Measurements from ENCODE around the gene ZNF277. TPM values are rescaled to one million over a fixed set of nuclear protein-coding genes. Genes with fewer than 3 reads are reported as not detected.

Gene ZNF277
- total RNA-seq, 1 donor from 2014 or later: 32.0 TPM

DNA sequence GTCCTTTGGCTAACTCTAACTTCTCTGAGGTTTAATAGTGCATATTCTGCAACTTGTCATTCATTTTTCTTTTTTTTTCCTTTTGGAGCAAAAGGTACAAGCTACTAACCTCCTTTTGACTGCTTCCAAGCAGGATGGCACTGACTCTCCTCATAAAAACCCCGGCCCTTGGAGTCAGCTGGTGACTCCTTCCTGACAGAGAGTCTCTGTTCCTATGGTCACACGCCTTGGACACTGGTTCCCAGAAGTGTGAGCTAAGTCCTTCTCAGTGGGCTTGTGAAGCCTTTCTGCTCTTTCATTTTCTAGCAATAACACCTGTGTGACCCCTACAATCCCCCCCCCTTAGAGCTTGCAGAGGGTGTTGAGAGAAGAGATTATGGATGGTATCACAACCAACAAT lies 22.0 kb upstream of the ZNF277 start:
- no peak for DNase-seq (ENCODE audit: low spot score)

DNA sequence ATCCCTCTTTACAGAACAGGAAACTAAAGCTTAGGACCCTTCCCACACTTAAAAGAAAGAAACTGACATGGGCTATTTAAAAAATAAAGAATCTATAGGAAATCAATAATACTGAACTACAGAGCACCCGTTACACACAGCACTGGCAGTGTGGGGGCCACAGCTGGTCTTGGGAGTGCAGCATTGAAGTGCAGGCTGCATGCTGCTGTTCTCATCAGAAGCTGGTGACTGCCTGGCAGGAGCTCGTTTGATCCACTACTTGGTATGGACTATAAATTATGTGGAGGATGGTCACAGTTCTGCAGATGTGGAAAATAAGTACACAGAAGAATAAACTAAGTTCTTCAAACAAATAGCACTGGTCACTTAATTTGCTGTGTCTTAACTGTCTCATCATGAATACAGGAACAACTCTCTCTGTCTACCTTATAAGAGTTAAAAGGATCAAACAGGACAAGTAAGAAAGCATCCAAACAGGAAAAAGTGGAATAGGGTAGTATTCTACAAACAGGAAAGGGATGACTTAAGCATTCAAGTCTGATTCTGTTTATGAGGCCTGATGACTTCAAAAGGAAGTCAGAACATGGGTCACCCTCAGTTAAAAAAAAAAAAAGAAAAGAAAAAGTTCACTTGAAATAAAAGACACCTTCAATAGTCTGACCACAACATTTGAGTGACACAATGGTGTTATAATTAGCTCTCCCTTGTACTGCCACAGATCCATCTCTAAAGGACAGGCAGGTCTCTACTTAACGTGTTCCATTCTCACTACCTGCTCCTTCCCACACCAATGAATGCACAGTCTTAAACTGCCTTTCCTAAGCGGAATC lies 21.3 kb upstream of the ZNF277 start:
- DNase-seq (ENCODE audit: low spot score): no peak

DNA sequence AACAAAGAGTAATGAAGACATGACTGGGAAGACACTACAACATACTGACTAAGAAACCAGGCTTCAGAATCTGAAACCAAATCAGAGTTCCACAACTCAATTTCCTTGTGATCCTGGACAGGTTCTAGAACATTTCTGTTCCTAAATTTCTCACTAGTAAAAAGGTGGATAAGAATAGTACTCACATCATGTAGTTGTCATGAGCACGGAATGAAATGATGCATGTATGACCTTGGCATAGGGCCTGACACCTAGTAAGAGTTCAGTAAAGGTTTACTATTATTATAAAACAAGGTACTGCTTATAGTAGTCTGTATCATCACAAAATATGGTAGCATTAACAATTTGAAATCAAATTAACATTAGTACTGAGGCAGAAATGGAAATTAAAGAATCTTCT lies 20.2 kb upstream of the ZNF277 start:
- DNase-seq (ENCODE audit: low spot score): no peak

DNA sequence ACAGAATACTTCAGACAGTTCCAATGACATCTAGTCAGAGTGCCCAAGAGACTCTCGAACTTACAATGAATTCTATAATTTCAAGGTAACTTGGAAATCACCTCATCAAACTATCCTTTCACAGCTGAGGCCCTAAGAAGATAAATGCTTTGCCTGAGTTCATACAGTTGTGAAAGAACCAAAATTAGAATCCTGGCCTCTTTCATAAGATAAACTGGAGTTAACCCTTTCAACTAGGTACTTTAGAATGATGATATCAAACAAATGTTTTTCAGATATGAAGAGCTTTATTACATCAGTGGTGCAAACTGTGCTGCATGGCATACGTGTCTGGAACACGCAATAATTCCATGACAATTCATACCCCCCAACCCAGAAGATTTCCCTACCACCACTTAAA lies 18.2 kb upstream of the ZNF277 start:
- DNase-seq (ENCODE audit: low spot score): no peak

DNA sequence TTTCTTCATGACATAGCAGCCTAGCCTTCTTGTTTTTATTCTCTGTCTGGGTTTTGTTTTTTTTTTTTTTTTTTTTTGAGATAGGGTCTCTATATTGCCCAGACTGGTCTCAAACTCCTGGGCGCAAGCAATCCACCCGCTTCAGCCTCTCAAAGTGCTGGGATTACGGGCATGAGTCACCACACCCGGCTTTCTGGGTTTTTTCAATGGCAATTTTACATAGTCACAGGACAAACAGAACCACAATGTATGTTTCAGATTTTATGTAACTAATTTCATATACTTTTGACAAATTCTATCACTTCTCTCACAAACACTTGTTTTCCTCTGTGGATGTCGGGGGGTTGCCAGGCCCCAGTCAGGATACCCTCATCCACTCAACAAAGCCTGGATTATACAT lies 16.8 kb upstream of the ZNF277 start:
- DNase-seq (ENCODE audit: low spot score): no peak

DNA sequence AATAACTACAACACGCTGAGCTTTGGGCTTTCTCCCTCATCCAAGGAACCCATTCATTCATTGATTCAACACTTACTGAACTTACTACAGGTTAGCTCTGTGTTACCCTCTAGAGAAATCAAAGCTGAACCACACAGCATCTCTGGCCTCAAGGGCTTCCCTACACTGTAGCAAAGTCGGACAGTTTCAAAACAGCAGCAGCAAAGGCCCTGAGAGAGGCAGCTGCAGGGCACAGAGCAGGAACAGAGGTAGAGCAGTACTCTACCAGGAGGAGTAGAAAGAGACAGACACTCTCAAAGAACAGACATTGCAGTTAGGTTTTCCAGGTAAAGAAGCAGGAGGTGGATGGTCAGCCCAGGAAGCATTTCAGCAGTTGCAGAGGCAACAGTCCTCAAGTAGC lies 16.4 kb upstream of the ZNF277 start:
- no peak for DNase-seq (ENCODE audit: low spot score)

DNA sequence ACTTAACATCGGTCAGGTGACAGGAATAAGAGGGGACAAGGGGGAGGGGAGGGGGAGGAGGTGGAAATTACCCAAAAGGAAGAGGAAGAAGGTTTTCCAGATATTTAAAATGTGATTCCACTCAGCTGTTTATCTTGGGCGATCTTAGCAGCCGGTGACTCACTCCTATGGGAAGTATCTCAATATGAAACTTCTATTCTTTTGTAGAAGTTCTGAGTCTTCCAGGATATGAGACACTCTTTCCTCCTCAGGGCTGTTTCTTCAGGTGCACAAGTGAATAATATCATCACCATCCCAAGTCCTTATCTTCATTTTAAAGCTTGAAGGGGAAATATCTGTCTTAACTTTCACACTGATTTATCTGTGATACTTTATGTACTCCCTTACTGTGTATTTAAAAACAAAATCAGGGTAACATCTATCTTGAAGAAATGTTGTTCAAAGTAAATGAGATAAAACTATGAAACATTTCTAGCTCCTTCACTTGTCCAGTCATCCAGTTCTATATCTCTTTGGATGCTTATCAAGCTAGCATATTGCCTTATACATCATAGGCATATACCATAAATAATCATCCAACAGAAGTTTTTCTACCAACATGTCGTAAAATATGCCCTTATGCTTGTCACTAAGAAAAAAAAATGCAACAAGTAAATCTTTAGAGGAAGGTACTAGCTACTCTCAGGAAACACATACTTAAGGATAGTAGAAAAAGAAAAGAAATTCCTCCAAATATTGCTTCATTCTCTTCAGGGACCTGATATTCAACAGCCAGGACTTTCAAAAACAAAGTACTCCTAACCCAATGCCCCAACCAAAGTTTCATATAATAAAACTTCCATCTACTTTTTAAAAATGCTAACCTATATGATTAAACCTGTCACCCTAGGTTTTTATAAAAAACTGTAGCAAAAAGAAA lies 14.0 kb upstream of the ZNF277 start:
- no peak for DNase-seq (ENCODE audit: low spot score)

DNA sequence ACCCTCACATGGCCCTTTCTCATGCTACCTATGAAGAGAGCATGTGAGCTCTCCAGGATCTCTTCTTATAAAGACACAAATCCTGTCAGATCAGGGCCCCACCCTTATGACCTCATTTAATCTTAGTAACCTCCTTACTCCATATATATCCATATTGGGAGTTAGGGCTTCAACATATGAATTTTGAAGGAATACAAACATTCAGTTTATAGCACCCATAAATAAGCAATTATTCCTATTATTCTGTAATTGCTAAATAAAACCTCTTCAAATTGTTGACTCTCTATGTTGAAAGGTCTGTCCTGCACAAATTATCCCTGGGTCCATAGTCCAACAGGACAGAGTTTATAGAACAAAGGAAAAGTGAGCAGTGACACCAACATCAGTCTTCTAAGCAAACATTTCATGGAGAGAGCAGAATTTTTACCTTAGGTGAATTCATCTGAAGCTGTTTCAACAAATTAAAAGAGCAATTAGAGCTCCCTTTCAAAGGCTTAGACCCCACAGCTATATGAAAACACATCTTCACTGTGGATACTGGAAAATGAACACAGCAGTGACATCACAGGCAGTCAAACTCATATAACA lies 12.5 kb upstream of the ZNF277 start:
- DNase-seq (ENCODE audit: low spot score): no peak

DNA sequence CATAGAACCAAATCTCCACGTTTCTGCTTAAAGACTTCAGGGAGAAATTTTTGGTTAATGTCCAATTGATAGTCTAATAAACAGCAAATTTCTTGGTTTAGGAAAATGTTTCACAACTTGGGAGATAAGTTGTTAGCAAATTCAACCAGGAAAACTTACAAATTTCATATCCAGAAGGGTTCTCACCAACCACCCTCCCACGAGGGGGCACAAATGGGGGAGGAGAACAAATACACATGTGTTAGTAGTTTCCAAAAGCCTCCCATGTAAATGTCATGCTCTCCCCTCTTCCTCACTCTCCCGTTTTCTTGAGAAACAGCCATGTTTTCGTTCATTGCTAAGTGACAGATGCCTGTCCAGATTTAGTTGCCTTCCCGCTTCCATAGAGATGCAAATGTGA lies 10.8 kb upstream of the ZNF277 start:
- no peak for DNase-seq (ENCODE audit: low spot score)

DNA sequence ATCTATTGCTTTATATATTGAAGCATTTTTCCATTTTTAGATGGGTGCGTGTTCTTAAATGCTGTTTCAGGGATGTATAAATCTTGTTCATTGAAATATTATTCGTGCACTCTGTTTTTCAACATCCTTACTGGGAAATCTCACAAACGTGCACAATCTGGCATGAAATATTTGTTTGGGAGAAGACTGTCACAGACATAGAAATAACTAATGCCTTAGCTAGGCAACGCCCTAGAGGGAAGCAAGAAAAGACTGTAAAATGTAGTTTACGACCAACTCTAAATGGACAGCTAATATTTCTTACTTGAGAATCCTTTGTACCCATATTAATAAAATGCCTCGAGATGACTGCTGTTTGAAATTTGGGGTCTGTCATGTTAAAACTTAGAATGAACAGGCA lies 9.2 kb upstream of the ZNF277 start:
- DNase-seq (ENCODE audit: low spot score): peak; percentile 55

DNA sequence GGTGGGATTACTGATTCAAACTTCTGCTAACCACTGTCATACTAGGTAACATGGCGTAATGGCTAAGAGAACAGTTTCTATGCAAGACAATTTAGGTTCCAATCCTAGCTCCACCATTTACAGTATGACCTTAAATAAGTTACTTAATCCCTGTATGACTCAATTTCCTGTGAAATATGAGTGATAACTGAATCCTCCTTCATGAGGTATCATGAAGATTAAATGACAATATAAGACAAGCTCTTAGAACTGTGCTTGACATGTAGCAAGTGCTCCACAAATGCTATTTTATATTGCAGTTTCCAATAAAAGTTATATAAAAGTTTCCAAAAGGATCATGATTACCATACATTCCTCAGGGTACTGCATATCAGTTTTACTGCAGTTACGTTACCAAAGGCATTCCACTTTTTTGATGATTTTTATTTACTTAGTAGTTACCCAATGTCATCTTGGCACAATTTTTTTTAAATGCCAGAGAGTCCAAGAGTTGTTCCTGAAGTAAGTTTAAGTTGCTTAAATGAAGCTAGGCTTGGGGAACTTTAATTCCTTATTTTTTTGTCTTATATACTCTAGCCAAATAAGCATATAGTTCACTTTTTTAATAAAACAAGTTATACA lies 7.3 kb upstream of the ZNF277 start:
- no peak for DNase-seq (ENCODE audit: low spot score)

DNA sequence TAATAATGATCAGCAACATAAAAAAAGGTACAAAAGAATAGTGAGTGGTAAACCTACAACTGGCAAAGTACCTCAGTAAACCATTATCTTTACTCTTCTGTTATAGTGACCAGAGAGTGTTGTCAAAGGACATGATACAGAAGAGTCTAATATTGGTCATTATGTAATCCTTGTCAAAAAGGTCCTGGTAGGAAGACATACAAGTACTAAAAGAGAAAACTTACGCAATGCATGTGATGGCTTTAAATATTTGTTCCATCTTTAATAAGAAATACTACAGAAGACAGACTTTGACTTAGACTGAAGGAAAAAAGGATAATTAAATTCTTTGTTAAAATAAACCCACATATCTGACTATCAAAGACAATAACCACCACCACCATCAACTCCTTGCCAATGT lies 6.8 kb upstream of the ZNF277 start:
- DNase-seq (ENCODE audit: low spot score): no peak

DNA sequence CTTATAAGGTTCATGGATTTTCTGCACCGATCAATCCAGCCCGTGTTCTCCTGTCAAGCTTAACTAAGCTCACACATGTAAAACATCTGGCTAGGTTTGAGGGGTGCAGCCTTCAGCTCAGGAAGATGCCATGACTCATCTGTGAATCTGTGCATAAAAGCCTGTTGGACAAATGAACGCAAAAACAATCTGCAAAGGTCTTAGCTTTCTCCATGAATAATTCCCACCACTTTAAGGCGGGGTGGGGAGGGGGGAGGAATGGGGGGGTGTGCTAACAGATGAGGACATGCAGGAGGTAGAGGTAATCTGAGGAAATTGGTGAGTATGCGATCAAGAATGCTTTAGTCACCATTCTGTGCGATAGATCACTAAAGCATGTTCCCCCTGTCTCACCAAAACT lies 5.1 kb upstream of the ZNF277 start:
- DNase-seq (ENCODE audit: low spot score): peak; percentile 58

DNA sequence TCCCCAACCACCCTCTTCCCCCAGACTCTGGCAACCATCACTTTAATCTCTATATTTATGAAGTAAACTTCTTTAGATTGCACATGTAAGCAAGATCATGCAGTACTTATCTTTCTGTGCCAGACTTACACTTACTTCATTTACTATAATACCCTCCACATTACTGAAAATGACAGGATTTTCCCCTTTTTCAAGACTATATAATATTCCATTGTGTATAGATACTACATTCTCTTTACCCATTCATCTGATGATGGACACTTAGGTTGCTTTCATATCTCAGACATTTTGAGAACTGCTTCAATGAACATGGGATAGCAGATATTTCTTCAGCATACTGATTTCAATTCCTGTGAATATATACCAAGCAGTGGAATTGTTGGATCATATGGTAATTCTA lies 4.7 kb upstream of the ZNF277 start:
- no peak for DNase-seq (ENCODE audit: low spot score)

DNA sequence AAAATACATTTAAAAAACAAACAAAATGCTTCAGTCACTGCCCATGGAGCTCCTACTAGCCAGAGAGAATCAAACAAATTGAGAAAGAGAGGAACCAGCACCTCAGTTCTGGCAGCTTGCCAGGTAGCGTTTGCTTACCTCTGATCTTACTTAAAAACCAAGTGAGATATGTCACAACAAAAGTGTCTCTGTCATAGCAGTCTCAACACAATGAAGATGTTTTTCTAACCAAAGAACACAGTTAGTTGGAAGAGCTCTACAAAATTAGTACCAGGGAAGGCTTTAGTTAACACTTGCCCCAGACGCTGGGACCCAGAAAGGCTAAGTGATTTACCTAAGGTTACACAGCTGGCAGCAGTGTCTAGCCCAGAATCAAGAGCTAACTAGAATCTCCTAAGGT lies 3.7 kb upstream of the ZNF277 start:
- DNase-seq (ENCODE audit: low spot score): no peak

DNA sequence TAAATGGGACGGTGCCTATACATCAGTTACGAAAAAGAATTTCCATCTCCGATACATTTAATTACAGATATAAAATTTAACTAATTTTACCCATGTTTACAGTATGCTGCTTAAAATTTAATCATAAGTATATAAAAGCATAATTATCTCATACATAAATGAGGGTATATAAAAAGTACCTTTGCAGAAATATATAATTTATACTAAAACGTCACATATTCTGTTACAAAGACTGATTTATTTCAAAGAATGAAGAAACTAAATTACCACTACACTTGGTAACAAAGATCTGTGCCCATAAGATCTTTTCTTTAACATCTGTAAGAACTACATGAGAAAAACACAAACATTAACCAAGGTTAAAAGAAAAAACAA lies 3.1 kb upstream of the ZNF277 start:
- DNase-seq (ENCODE audit: low spot score): no peak

DNA sequence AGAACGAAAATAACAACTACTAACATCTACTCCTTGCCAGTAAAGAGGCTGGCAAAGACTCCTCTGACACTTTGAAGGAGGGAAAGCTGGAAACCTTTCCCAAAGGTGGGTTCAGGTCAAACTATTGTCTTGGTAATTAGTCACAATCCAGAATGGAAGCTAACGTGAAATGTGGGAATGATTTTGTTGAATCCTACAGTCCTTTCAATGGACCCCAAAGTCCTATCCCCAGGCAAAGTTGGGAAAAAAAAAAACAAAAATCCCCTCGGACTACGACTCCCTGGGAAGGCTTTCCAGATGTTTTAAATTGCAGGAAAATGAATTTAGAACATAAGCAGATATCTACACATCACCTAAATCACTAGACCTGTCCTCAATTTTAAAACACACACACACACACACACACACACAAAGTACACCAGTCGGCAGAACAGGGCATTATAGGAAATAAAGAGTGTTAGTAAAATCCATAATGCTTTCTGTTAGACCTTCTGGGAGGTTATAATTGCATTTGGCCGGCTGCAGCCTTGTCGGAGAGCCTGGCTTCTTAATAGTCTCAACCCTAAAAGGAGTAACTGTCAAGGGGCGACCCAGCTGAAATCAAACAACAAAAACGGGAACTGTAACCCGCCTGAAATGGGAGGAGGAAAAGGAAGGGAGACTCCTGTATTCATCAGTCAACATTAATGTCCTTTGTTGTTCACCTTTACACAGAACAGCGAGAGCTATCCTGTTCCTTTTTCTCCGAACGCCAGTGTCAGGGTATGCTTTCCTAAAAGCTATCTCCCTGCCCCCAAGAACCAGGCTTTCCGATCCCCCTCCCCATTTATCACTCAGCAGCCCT lies 1.8 kb upstream of the ZNF277 start:
- peak; percentile 44 for DNase-seq (ENCODE audit: low spot score)

DNA sequence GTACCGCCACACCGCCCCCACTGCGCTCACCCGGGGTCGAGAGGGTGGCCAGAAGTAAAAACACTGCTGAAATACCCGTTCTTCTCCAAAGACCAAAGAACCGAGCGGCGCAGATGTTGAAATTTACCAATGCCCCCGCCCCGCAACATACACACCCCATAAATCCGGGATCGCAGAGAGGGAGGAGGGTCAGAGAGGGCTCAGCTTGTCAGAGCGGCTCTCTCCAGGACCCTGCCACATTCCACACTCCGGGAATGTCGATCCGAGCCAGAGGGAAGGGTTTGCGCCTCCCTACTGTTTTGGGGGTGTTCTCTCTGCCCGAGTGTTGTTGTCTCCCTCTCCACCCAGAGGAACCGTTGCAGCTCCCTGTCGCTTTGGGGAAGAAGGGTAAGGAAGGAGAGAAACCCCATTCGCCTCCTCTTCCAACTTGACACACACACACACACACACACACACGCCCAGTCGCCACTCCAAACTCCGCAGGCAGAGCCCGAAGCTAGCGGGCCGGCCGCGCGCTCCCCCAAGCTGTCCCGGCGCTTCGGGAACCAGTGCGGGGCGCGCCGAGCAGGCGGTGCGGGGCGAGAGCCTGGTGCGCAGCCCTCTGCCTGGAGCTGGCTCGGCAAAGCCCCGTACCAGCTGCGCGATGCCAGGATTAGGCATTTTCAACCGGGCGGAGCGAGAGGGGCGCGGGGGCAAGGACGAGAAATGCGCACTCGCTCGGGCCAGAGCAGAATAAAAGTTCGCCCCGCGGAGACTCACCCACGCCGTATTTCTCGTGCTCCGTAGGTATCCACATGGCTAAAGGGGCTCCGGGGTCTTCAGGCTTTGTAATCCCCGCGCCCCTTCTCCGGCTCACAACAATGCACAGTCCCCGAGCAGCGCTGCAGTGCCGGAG lies 905 bp upstream of the ZNF277 start:
- peak; percentile 79 for DNase-seq (ENCODE audit: low spot score)

DNA sequence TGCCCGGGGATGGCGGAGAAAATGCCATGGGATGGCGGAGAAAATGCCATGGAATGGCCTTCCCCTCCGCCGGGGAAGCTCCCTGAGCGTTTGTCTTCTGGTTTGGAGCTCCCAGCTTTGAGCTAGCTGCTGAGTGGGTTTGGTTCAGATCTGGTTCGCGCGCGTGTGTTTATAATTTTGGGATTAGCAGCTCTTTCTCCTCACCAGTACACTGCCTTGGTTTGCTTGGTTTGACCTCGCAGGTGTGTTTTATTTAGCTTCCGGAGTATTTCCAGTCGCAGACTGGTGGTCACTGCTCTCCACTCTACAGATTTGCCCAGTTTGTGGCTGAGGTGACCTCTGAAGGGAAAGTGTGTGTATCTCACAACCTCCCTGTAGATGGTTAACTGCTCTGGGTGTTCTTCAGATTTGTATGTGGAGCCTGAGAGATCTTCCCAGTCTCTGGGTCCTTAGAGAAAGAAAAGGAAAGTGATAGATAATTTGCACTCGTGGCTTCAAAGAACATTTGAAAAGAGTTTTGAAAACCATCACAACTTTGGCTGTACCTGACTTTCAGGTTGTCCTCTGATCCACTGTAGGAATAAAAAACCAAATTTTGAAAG lies 597 bp downstream of the ZNF277 start:
- no peak for DNase-seq (ENCODE audit: low spot score)

DNA sequence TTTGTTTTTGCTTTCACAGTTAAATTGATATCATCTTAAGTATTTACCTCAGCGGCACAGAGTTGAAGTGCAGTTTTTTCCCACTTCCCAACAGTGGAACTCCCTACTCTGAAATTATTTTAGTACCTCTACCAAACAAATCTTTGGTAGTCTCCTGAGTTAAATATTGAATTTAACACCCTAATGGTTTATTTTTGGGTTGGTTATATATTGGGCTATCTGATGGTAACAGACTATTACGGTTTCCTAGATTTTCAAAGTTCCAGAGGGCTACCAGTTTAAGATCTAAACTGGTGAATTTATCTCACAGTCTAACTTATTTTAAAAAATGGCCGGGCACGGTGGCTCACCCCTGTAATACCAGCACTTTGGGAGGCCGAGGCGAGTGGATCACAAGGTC lies 1.3 kb downstream of the ZNF277 start:
- DNase-seq (ENCODE audit: low spot score): no peak

Measured in umbilical cord (tissue), 2 donors.